Measurements from ENCODE around the gene RFLNA. TPM values are rescaled to one million over a fixed set of nuclear protein-coding genes. Genes with fewer than 3 reads are reported as not detected.

RFLNA gene
- total RNA-seq, 2 experiments from 2014 or later: not detected

DNA sequence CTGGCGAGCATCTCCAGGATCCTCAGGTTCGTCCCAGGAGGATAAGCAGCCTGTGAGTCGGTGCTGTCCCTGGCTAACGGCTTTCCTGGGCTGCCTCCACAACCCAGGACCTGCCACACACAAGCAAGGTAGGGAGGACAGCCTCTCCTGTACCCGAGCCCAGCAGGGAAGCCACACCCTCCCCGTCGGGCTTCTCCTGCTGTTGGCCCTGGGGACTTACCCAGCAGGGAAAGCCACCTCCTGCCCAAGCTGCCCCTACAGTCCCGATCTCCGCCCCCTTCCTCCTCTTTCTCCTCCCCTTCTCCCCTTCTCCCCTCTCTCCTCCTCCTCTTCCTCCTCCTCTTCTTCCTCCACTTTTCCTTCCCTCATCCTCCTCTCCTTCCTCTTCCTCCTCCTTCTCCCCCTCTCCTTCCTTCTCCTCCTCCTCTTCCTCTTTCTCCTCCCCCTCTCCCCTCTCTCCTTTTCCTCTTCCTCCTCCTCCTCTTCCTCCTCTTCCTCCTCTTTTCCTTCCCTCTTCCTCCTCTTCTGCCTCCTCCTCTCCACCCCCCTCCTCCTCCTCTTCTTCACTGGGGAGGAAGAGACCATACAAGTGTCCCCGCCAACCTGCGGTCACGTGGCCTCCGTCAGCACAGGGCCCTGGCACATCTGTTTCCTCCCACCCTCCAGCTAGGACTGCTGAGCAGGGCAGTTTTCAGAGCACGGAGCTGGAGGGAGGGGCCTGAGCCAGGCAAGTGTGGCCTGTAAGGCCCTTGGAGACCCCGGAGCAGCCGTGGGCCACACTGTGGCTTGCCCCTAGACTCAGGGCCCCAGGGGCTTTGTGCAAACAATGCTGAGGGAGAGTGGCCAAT, 17.3 kb upstream of the RFLNA start:
- H3K79me2 ChIP-seq (ENCODE audit: insufficient read depth, low read depth, low read length): no peaks in the 10 kb centered on the region
- H3K4me3 ChIP-seq (ENCODE audit: low read depth, low read length, poor library complexity, severe bottlenecking): no peak overlapping the region
- no peaks in the 10 kb centered on the region for H3K36me3 ChIP-seq (ENCODE audit: insufficient read depth, low read length)
- ChIA-PET CTCF (ENCODE audit: unreplicated experiment) (no interaction called here), POLR2A (interaction anchor here (0.6 kb wide), 1 partner anchor 18 kb away, joined by 4 read pairs; no protein-coding TSS in a partner anchor)
- BruUV-seq (replicated peaks): no TSS peak
- no peaks in the 10 kb centered on the region for H4K20me1 ChIP-seq (ENCODE audit: insufficient read depth, low read length)
- no peak overlapping the region for H2AFZ ChIP-seq (ENCODE audit: low read length)
- DNase-seq (ENCODE audit: low spot score): no peak
- no peaks in the 10 kb centered on the region for H3K9me3 ChIP-seq (ENCODE audit: low read length)
- no peak overlapping the region for H3K27ac ChIP-seq (ENCODE audit: low read depth, low read length, poor library complexity, severe bottlenecking)
- no peaks in the 10 kb centered on the region for H3K9me2 ChIP-seq (ENCODE audit: insufficient read depth, low read length)
- intact Hi-C loops (cut with micrococcal nuclease; ENCODE audit: unreplicated experiment): no loop called here
- TF ChIP-seq, protein P1, sequence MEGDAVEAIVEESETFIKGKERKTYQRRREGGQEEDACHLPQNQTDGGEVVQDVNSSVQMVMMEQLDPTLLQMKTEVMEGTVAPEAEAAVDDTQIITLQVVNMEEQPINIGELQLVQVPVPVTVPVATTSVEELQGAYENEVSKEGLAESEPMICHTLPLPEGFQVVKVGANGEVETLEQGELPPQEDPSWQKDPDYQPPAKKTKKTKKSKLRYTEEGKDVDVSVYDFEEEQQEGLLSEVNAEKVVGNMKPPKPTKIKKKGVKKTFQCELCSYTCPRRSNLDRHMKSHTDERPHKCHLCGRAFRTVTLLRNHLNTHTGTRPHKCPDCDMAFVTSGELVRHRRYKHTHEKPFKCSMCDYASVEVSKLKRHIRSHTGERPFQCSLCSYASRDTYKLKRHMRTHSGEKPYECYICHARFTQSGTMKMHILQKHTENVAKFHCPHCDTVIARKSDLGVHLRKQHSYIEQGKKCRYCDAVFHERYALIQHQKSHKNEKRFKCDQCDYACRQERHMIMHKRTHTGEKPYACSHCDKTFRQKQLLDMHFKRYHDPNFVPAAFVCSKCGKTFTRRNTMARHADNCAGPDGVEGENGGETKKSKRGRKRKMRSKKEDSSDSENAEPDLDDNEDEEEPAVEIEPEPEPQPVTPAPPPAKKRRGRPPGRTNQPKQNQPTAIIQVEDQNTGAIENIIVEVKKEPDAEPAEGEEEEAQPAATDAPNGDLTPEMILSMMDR (conservative IDR thresholded peaks at IDR 0.05; ENCODE audit: low read length): no peak
- TF ChIP-seq EZH2phosphoT487 (IDR thresholded peaks at IDR 0.05; ENCODE audit: borderline replicate concordance, low read depth, low read length): no peak
- H3K4me1 ChIP-seq (ENCODE audit: insufficient read depth, low read length, poor library complexity, severe bottlenecking): no peaks in the 10 kb centered on the region
- H3K4me2 ChIP-seq (ENCODE audit: low read length): no peak overlapping the region

DNA sequence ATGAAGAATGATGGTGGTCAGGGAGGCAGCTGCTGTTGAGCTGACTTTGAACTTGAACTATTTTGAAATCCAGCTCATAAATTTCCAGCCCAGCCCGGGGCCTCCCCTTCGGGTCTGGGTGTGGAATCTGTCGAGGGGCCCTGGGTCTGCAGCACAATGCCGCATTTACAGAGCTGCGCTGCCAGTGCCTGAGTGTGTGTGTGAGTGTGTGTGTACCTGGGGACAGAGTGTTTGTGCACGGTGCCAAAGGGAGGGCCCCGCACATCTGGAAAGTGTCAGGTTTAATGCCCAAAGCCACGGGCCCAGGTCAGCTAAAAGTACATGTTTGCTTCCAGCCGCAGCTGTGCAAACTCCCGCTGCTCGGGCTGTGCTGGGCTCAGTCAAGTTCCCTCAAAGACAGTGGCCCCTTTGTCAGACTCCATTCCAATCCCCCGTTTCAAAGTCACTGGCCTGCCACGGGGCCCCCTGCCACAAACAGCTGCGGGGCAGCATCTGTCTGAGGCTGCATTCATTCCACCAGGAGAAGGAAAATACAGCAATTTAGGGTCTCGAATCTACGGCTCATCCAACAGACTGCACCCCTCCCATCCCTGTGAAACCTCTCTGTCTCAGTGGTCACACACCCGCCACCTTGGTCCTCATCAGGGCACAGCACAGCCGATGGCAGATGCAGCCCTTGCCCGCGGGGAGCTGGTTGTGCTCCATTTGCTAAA, 16.3 kb upstream of the RFLNA start:
- Histone ChIP-seq H3K9me3 (ENCODE audit: low read length) (no peaks in the 10 kb centered on the region), H3K4me3 (ENCODE audit: low read depth, low read length, poor library complexity, severe bottlenecking) (no peak overlapping the region), H3K4me1 (ENCODE audit: insufficient read depth, low read length, poor library complexity, severe bottlenecking) (no peaks in the 10 kb centered on the region), H3K79me2 (ENCODE audit: insufficient read depth, low read depth, low read length) (no peaks in the 10 kb centered on the region), H3K27ac (ENCODE audit: low read depth, low read length, poor library complexity, severe bottlenecking) (no peak overlapping the region), H4K20me1 (ENCODE audit: insufficient read depth, low read length) (no peaks in the 10 kb centered on the region), H3K9me2 (ENCODE audit: insufficient read depth, low read length) (no peaks in the 10 kb centered on the region), H2AFZ (ENCODE audit: low read length) (no peak overlapping the region), H3K4me2 (ENCODE audit: low read length) (no peak overlapping the region), H3K36me3 (ENCODE audit: insufficient read depth, low read length) (no peaks in the 10 kb centered on the region)
- DNase-seq (ENCODE audit: low spot score): no peak
- ChIA-PET POLR2A (no interaction called here), CTCF (ENCODE audit: unreplicated experiment) (no interaction called here)
- intact Hi-C loops (cut with micrococcal nuclease; ENCODE audit: unreplicated experiment): no loop called here
- BruUV-seq (replicated peaks): no TSS peak
- no peak for TF ChIP-seq EZH2phosphoT487 (IDR thresholded peaks at IDR 0.05; ENCODE audit: borderline replicate concordance, low read depth, low read length)
- TF ChIP-seq, protein P1 (conservative IDR thresholded peaks at IDR 0.05; ENCODE audit: low read length): no peak

DNA sequence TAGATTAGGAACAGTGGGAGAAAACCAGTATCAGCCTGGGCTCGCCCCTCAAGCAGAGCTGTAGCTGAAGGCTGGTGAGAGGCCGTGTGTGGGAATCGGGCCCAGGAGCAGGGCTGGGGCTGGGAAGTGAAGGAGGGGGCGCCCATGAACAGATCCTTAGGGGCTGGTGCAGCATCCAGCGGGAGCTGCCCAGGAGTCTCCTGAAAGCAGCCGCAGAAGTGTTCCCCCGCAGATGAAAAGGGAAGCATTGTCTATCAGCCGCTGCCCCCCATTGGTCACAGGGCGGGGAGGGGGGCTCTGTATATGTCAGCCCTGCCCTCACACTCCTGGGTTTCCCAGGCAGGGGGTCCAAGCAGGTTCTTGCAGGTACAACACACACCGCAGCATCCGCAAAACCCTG, 15.6 kb upstream of the RFLNA start:
- TF ChIP-seq EZH2phosphoT487 (IDR thresholded peaks at IDR 0.05; ENCODE audit: borderline replicate concordance, low read depth, low read length): no peak
- TF ChIP-seq, protein P1 (conservative IDR thresholded peaks at IDR 0.05; ENCODE audit: low read length): no peak
- no TSS peak for BruUV-seq (replicated peaks)
- H2AFZ ChIP-seq (ENCODE audit: low read length): no peak overlapping the region
- H3K4me2 ChIP-seq (ENCODE audit: low read length): no peak overlapping the region
- no peak for DNase-seq (ENCODE audit: low spot score)
- H3K36me3 ChIP-seq (ENCODE audit: insufficient read depth, low read length): no peaks in the 10 kb centered on the region
- no peaks in the 10 kb centered on the region for H3K9me2 ChIP-seq (ENCODE audit: insufficient read depth, low read length)
- H3K4me3 ChIP-seq (ENCODE audit: low read depth, low read length, poor library complexity, severe bottlenecking): no peak overlapping the region
- H3K79me2 ChIP-seq (ENCODE audit: insufficient read depth, low read depth, low read length): no peaks in the 10 kb centered on the region
- ChIA-PET POLR2A (no interaction called here), CTCF (ENCODE audit: unreplicated experiment) (no interaction called here)
- no peaks in the 10 kb centered on the region for H4K20me1 ChIP-seq (ENCODE audit: insufficient read depth, low read length)
- no peak overlapping the region for H3K27ac ChIP-seq (ENCODE audit: low read depth, low read length, poor library complexity, severe bottlenecking)
- intact Hi-C loops (cut with micrococcal nuclease; ENCODE audit: unreplicated experiment): no loop called here
- no peaks in the 10 kb centered on the region for H3K9me3 ChIP-seq (ENCODE audit: low read length)
- H3K4me1 ChIP-seq (ENCODE audit: insufficient read depth, low read length, poor library complexity, severe bottlenecking): no peaks in the 10 kb centered on the region
